Duodenal mucosa (tissue), 2 donors: Measurements from ENCODE around the gene SPN.
"Not testable (repeated sequence)": the region's sequence is repeated elsewhere in the genome, so short reads cannot be mapped to it uniquely, and the experiment has no call there.

Source experiments
- H3K27ac ChIP-seq: one replicate; pipeline ENCODE4 v1.7.0; 2013; ENCODE audit warnings: low read depth, low read length
- H3K27me3 ChIP-seq, 2 donors: one replicate each; pipeline ENCODE4 v1.7.0; 2013; ENCODE audit warnings: low read length in 2 of 2, control low read depth in 1 of 2; ENCODE audit not compliant: insufficient read depth in 2 of 2, control insufficient read depth in 1 of 2
- H3K36me3 ChIP-seq, 2 donors: one replicate each; pipeline ENCODE4 v1.7.0; 2013; ENCODE audit warnings: low read length in 2 of 2, control low read depth in 1 of 2; ENCODE audit not compliant: insufficient read depth in 2 of 2, control insufficient read depth in 1 of 2
- H3K4me1 ChIP-seq, 2 donors: one replicate each; pipeline ENCODE4 v1.7.0; 2013; ENCODE audit warnings: low read length in 2 of 2, control low read depth in 1 of 2; ENCODE audit not compliant: insufficient read depth in 2 of 2, control insufficient read depth in 1 of 2
- H3K4me3 ChIP-seq, 2 donors: one replicate each; pipeline ENCODE4 v1.7.0; 2013; ENCODE audit warnings: low read length in 2 of 2, low read depth in 1 of 2
- H3K9ac ChIP-seq, 2 donors: one replicate each; pipeline ENCODE4 v1.7.0; 2013; ENCODE audit warnings: low read length in 2 of 2, low read depth in 1 of 2
- H3K9me3 ChIP-seq, 2 donors: one replicate each; pipeline ENCODE4 v1.7.0; 2013; ENCODE audit warnings: low read length in 2 of 2, control low read depth in 1 of 2; ENCODE audit not compliant: control insufficient read depth in 1 of 2

Gene SPN

GRCh38 chr16:29646947-29647346 is 16.1 kb upstream of the SPN start:
- no peaks in the 10 kb centered on the region for H3K9me3 ChIP-seq
- no peak overlapping the region for H3K4me3 ChIP-seq
- no peaks in the 10 kb centered on the region for H3K27me3 ChIP-seq
- no peaks in the 10 kb centered on the region for H3K4me1 ChIP-seq
- H3K27ac ChIP-seq: no peak overlapping the region
- no peaks in the 10 kb centered on the region for H3K36me3 ChIP-seq
- H3K9ac ChIP-seq: no peak overlapping the region

- H3K4me1 ChIP-seq: no peaks in the 10 kb centered on the region
- no peaks in the 10 kb centered on the region for H3K27me3 ChIP-seq
- no peak overlapping the region for H3K9ac ChIP-seq
- H3K27ac ChIP-seq: no peak overlapping the region
- H3K4me3 ChIP-seq: no peak overlapping the region
- no peaks in the 10 kb centered on the region for H3K9me3 ChIP-seq
- H3K36me3 ChIP-seq: no peaks in the 10 kb centered on the region
These were observed 13.2 kb upstream of the SPN start for GRCh38 chr16:29649588-29650494.

- H3K4me3 ChIP-seq: no peak overlapping the region
- no peaks in the 10 kb centered on the region for H3K36me3 ChIP-seq
- H3K27me3 ChIP-seq: no peaks in the 10 kb centered on the region
- no peaks in the 10 kb centered on the region for H3K9me3 ChIP-seq
- no peak overlapping the region for H3K9ac ChIP-seq
- no peak overlapping the region for H3K27ac ChIP-seq
- H3K4me1 ChIP-seq: no peaks in the 10 kb centered on the region
These were observed 12.3 kb upstream of the SPN start for GRCh38 chr16:29650771-29651170.

GRCh38 chr16:29651774-29652349 is 11.2 kb upstream of the SPN start:
- Histone ChIP-seq H3K4me3 (no peak overlapping the region), H3K27ac (no peak overlapping the region), H3K9me3 (no peaks in the 10 kb centered on the region), H3K36me3 (no peaks in the 10 kb centered on the region), H3K9ac (no peak overlapping the region), H3K27me3 (no peaks in the 10 kb centered on the region), H3K4me1 (no peaks in the 10 kb centered on the region)

GRCh38 chr16:29653471-29653870 is 9.6 kb upstream of the SPN start:
- Histone ChIP-seq H3K27me3 (no peaks in the 10 kb centered on the region), H3K36me3 (no peaks in the 10 kb centered on the region), H3K9ac (no peak overlapping the region), H3K27ac (no peak overlapping the region), H3K9me3 (no peaks in the 10 kb centered on the region), H3K4me1 (no peaks in the 10 kb centered on the region), H3K4me3 (no peak overlapping the region)

- not testable (repeated sequence) for H3K27me3 ChIP-seq, H3K4me3 ChIP-seq, H3K9me3 ChIP-seq, H3K9ac ChIP-seq, H3K36me3 ChIP-seq, H3K27ac ChIP-seq, H3K4me1 ChIP-seq
These were observed 9.2 kb upstream of the SPN start for GRCh38 chr16:29653890-29654289.

- Histone ChIP-seq H3K4me1 (peaks cover 0 to 4% of the 10 kb centered on the region in 2 donors), H3K4me3 (no peak overlapping the region), H3K27me3 (no peaks in the 10 kb centered on the region), H3K9ac (no peak overlapping the region), H3K9me3 (no peaks in the 10 kb centered on the region), H3K36me3 (no peaks in the 10 kb centered on the region), H3K27ac (no peak overlapping the region)
These were observed 6.1 kb upstream of the SPN start for GRCh38 chr16:29656688-29657523.

GRCh38 chr16:29658705-29659104 is 4.3 kb upstream of the SPN start:
- no peak overlapping the region for H3K4me3 ChIP-seq
- no peaks in the 10 kb centered on the region for H3K36me3 ChIP-seq
- H3K27me3 ChIP-seq: no peaks in the 10 kb centered on the region
- peaks cover 0 to 4% of the 10 kb centered on the region in 2 donors for H3K4me1 ChIP-seq
- H3K9ac ChIP-seq: no peak overlapping the region
- H3K9me3 ChIP-seq: no peaks in the 10 kb centered on the region
- H3K27ac ChIP-seq: no peak overlapping the region

GRCh38 chr16:29662000-29662728 is 883 bp upstream of the SPN start:
- peak overlapping the region; percentile 30 to 61 for H3K4me3 ChIP-seq
- no peaks in the 10 kb centered on the region for H3K27me3 ChIP-seq
- H3K27ac ChIP-seq: no peak overlapping the region

More at GRCh38 chr16:29662000-29662728, 883 bp upstream of the SPN start:
- H3K9ac ChIP-seq: no peak overlapping the region
- H3K4me1 ChIP-seq: peaks cover 11 to 19% of the 10 kb centered on the region in 2 donors
- H3K36me3 ChIP-seq: no peaks in the 10 kb centered on the region
- no peaks in the 10 kb centered on the region for H3K9me3 ChIP-seq
